K562 (cell line): Measurements from ENCODE around the gene FKRP. TPM values are rescaled to one million over a fixed set of nuclear protein-coding genes. Genes with fewer than 3 reads are reported as not detected.
A peak's percentile ranks its signal among the peaks of the same experiment; 100 is the strongest.

ENCODE experiments used
- KAT2B ChIP-seq: IDR thresholded peaks from one replicate; pipeline ENCODE4 v1.6.1; 2012; ENCODE audit warnings: low read depth, mild to moderate bottlenecking, control low read depth, inconsistent platforms, low read length, moderate library complexity
- MTA3 ChIP-seq: fragments of 450-650 bp; formaldehyde crosslinking; IDR thresholded peaks from 2 replicates; pipeline ENCODE4 v1.6.1; 2017; ENCODE audit warnings: mild to moderate bottlenecking, borderline replicate concordance
- NEUROD1 ChIP-seq: fragments of 150-350 bp; IDR thresholded peaks from 2 replicates; pipeline ENCODE4 v1.6.1; 2014; ENCODE audit warnings: borderline replicate concordance, low read length, low read depth; ENCODE audit not compliant: partially characterized antibody
- NRF1 ChIP-seq, 2 experiments: fragments of 450-650 bp; IDR thresholded peaks in 1 of 2; conservative IDR thresholded peaks in 1 of 2; 2 replicates each; pipeline ENCODE4 v1.6.1; 2014; ENCODE audit warnings: mild to moderate bottlenecking in 2 of 2
- SP1 ChIP-seq: sonication (generic); formaldehyde crosslinking; IDR thresholded peaks from 2 replicates; pipeline ENCODE4 v1.8.1; 2022; ENCODE audit warnings: mild to moderate bottlenecking, missing genetic modification reagents
- YBX1 ChIP-seq: fragments of 450-650 bp; IDR thresholded peaks from 2 replicates; pipeline ENCODE4 v1.7.1; 2016; ENCODE audit warnings: mild to moderate bottlenecking
- ZBED1 ChIP-seq: IDR thresholded peaks from 2 replicates; pipeline ENCODE4 v1.6.1; 2014
- ZNF384 ChIP-seq: IDR thresholded peaks from 2 replicates; pipeline ENCODE4 v1.6.1; 2012; ENCODE audit warnings: low read depth, low read length, improper control_type of control experiment
- polyA plus RNA-seq, 8 experiments: library from polyadenylated mRNA; depleted of rRNA in 4 of 8; stranded (reverse) in 5 of 8; unstranded in 3 of 8; fragments of >200 nt; fragmentation: Nextera tagmentation in 2 of 8; fragmentation: Illumina TruSeq in 1 of 8; extraction: Ambion mirVana in 2 of 8; extraction: Trizol in 1 of 8; gene quantifications; 2 replicates each; pipeline versions ENCODE4 v1.2.1 to v1.2.3, GENCODE V29; 2011 to 2014; ENCODE audit warnings: inconsistent platforms in 1 of 8, missing spikeins in 1 of 8
- total RNA-seq, 7 experiments: library from RNA; depleted of rRNA in 6 of 7; stranded (reverse); fragments of >200 nt in 6 of 7; fragmentation: Illumina TruSeq in 2 of 7; extraction: Trizol in 2 of 7; gene quantifications; 2 replicates each; pipeline versions ENCODE4 v1.2.1 to v1.2.3, GENCODE V29; 2011 to 2021; ENCODE audit warnings: low replicate concordance in 1 of 7
- TF ChIP-seq, protein P1 (sequence below): fragments of 250-450 bp; sonication (Bioruptor Pico); IDR thresholded peaks from 2 replicates; pipeline ENCODE4 v1.5.0; 2021; ENCODE audit warnings: mild to moderate bottlenecking, moderate library complexity
- TF ChIP-seq, protein P2 (sequence below): fragments of 450-650 bp; formaldehyde crosslinking; IDR thresholded peaks from 2 replicates; pipeline ENCODE4 v1.4.0; 2020; ENCODE audit warnings: mild to moderate bottlenecking, moderate library complexity
- TF ChIP-seq, protein P3 (sequence below): fragments of 450-650 bp; IDR thresholded peaks from 2 replicates; pipeline ENCODE4 v1.6.1; 2016; ENCODE audit warnings: mild to moderate bottlenecking, moderate library complexity

FKRP gene
- total and polyA plus RNA-seq, 9 of the 15 experiments (the other 6 are each of a cell fraction or from before 2014, with no cell fraction given), result 0.68 to 16.1 (median 6.5) TPM

DNA sequence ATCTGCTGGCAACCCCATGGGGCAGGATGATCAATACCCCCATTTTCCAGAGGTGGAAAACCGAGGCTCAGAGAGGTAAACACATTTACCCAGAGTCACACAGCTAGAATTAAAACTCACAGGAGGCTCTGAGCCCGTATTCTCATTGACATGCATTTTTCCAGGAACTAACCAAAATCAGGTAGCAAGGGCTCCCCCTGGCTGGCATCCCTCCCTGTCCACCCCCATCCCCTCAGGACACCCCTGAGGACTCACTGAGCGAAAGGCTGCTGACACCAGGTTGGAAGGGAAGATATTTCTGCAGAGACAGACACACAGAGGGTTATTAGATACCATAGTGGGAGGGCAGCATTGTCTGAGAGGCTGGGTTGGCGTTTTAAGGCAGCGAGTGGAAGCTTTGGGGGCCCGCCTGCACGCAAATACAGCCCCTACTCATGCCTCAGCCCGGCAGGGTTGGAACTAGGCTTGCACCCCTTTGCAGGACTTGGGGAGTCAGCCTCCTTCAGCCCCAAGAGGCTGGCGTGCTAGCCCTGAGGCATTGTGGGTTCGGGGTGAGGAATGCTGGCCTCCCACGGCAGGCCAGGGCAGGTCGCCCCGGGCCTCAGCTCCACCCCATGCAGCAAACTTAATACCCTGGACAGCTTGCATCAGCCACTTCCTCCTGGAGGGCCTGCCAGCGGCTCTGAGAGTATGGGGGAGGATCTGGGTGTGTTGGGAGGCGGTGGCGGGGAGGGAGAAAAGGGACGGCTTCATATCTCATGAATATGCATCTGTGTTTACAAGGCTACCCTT lies 38.6 kb downstream of the FKRP start (continued):
- TF ChIP-seq SP1 (CRISPR knock-in tag), result peak; percentile 67
- peak; percentile 75 for TF ChIP-seq NEUROD1
- TF ChIP-seq, protein P1, sequence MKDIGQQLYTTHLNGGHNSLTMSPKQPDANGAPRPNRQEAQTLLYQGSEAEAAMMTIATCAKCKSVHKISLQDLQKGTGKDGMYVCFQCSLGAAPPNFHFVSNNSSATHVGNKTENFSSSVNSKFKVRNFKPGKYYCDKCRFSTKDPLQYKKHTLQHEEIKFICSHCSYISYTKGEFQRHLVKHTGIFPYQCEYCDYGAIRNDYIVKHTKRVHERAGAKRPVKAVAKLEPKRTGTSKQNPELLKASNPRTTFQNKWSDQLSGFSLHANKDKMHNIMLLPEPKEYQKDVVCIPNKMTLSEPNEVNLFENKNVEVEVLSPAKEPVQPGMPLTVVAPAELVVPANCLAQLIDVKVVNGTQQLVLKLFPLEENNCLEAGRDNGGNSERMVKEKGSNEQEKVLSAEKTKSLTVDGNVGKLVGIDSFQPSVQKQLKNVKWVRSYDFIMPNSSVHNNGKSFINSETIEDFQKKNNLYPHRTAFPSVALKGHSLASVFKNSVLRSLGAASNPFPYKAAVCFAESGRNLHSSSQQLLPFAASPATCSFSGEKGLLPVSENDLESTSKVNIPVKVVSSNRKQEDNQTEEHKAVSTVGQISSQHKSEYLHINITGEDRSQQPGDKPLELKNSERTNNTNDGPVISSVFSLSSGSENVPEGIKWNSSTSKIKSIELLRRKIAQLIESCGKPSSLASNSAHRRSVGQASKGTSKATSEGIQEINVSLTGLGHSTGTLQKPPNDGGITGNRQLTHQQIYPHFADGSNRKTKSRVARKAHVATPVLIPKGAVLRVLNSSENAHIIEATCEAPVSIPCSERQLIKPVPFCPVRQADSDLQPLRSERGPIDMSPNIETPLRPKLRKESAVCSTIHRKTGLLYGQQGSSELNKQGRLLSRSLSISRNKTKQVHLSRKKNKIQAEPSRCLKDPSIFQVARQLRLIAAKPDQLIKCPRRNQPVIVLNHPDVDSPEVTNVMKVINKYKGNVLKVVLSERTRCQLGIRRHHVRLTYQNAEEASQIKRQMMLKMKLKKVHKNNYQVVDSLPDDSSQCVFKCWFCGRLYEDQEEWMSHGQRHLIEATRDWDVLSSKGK (CRISPR knock-in tag), result no peak
- TF ChIP-seq ZNF384, result peak; percentile 24; the same call in 1 of the 2 replicates
- TF ChIP-seq MTA3, result peak; percentile 85
- TF ChIP-seq KAT2B, result no peak
- TF ChIP-seq, protein P2, sequence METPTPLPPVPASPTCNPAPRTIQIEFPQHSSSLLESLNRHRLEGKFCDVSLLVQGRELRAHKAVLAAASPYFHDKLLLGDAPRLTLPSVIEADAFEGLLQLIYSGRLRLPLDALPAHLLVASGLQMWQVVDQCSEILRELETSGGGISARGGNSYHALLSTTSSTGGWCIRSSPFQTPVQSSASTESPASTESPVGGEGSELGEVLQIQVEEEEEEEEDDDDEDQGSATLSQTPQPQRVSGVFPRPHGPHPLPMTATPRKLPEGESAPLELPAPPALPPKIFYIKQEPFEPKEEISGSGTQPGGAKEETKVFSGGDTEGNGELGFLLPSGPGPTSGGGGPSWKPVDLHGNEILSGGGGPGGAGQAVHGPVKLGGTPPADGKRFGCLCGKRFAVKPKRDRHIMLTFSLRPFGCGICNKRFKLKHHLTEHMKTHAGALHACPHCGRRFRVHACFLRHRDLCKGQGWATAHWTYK (CRISPR knock-in tag), result 0 out of 2 replicates have a peak, but pooled peaks have one; percentile 74
- TF ChIP-seq ZBED1, result 0 out of 2 replicates have a peak, but pooled peaks have one; percentile 30
- TF ChIP-seq YBX1, result no peak
- TF ChIP-seq, protein P3, sequence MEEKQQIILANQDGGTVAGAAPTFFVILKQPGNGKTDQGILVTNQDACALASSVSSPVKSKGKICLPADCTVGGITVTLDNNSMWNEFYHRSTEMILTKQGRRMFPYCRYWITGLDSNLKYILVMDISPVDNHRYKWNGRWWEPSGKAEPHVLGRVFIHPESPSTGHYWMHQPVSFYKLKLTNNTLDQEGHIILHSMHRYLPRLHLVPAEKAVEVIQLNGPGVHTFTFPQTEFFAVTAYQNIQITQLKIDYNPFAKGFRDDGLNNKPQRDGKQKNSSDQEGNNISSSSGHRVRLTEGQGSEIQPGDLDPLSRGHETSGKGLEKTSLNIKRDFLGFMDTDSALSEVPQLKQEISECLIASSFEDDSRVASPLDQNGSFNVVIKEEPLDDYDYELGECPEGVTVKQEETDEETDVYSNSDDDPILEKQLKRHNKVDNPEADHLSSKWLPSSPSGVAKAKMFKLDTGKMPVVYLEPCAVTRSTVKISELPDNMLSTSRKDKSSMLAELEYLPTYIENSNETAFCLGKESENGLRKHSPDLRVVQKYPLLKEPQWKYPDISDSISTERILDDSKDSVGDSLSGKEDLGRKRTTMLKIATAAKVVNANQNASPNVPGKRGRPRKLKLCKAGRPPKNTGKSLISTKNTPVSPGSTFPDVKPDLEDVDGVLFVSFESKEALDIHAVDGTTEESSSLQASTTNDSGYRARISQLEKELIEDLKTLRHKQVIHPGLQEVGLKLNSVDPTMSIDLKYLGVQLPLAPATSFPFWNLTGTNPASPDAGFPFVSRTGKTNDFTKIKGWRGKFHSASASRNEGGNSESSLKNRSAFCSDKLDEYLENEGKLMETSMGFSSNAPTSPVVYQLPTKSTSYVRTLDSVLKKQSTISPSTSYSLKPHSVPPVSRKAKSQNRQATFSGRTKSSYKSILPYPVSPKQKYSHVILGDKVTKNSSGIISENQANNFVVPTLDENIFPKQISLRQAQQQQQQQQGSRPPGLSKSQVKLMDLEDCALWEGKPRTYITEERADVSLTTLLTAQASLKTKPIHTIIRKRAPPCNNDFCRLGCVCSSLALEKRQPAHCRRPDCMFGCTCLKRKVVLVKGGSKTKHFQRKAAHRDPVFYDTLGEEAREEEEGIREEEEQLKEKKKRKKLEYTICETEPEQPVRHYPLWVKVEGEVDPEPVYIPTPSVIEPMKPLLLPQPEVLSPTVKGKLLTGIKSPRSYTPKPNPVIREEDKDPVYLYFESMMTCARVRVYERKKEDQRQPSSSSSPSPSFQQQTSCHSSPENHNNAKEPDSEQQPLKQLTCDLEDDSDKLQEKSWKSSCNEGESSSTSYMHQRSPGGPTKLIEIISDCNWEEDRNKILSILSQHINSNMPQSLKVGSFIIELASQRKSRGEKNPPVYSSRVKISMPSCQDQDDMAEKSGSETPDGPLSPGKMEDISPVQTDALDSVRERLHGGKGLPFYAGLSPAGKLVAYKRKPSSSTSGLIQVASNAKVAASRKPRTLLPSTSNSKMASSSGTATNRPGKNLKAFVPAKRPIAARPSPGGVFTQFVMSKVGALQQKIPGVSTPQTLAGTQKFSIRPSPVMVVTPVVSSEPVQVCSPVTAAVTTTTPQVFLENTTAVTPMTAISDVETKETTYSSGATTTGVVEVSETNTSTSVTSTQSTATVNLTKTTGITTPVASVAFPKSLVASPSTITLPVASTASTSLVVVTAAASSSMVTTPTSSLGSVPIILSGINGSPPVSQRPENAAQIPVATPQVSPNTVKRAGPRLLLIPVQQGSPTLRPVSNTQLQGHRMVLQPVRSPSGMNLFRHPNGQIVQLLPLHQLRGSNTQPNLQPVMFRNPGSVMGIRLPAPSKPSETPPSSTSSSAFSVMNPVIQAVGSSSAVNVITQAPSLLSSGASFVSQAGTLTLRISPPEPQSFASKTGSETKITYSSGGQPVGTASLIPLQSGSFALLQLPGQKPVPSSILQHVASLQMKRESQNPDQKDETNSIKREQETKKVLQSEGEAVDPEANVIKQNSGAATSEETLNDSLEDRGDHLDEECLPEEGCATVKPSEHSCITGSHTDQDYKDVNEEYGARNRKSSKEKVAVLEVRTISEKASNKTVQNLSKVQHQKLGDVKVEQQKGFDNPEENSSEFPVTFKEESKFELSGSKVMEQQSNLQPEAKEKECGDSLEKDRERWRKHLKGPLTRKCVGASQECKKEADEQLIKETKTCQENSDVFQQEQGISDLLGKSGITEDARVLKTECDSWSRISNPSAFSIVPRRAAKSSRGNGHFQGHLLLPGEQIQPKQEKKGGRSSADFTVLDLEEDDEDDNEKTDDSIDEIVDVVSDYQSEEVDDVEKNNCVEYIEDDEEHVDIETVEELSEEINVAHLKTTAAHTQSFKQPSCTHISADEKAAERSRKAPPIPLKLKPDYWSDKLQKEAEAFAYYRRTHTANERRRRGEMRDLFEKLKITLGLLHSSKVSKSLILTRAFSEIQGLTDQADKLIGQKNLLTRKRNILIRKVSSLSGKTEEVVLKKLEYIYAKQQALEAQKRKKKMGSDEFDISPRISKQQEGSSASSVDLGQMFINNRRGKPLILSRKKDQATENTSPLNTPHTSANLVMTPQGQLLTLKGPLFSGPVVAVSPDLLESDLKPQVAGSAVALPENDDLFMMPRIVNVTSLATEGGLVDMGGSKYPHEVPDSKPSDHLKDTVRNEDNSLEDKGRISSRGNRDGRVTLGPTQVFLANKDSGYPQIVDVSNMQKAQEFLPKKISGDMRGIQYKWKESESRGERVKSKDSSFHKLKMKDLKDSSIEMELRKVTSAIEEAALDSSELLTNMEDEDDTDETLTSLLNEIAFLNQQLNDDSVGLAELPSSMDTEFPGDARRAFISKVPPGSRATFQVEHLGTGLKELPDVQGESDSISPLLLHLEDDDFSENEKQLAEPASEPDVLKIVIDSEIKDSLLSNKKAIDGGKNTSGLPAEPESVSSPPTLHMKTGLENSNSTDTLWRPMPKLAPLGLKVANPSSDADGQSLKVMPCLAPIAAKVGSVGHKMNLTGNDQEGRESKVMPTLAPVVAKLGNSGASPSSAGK, result no peak
- TF ChIP-seq NRF1 (conservative IDR thresholded peaks at IDR 0.05 in 1 of 2, IDR thresholded peaks at IDR 0.05 in 1 of 2), result peak; percentile 44 to 55; a peak in 3 of 4 replicates
